Right lobe of liver (tissue), 6 donors: ENCODE measurements around the gene DLD. TPM values are rescaled to one million over a fixed set of nuclear protein-coding genes. Genes with fewer than 3 reads are reported as not detected.

Source experiments
- ATAC-seq, 4 donors: fragments of 200-7000 bp; cut with Tn5 transposase; one replicate each; pipeline ENCODE4 v1.9.1; 2020; ENCODE audit warnings: mild to moderate bottlenecking in 4 of 4, moderate library complexity in 4 of 4
- DNase-seq, 3 donors: peaks; one replicate each; pipeline ENCODE4 v3.0.0-alpha.2; 2020
- H3K27ac ChIP-seq, 3 donors: fragments of 200-600 bp; one replicate each; pipeline ENCODE4 v1.8.0; 2022
- H3K27me3 ChIP-seq, 2 donors: fragments of 200-600 bp; one replicate each; pipeline ENCODE4 v1.8.0; 2022
- H3K36me3 ChIP-seq, 4 donors: fragments of 200-600 bp; sonication (generic) in 1 of 4; one replicate each; pipeline versions ENCODE4 v1.5.1 to v1.8.0; 2017 to 2022; ENCODE audit warnings: control low read depth in 1 of 4
- H3K4me1 ChIP-seq, 4 donors: fragments of 200-600 bp; sonication (generic) in 1 of 4; one replicate each; pipeline versions ENCODE4 v1.5.1 to v1.8.0; 2017 to 2022; ENCODE audit warnings: control low read depth in 1 of 4
- H3K4me3 ChIP-seq, 3 donors: fragments of 200-600 bp; one replicate each; pipeline ENCODE4 v1.8.0; 2022
- H3K9me3 ChIP-seq, 4 donors: fragments of 200-600 bp; sonication (generic) in 1 of 4; one replicate each; pipeline versions ENCODE4 v1.5.1 to v1.8.0; 2017 to 2022; ENCODE audit warnings: control low read depth in 1 of 4
- CTCF ChIP-seq, 4 donors: fragments of 200-600 bp in 3 of 4; fragments of 450-650 bp in 1 of 4; IDR thresholded peaks; one replicate each; pipeline versions ENCODE4 v1.5.1 to v1.8.0; 2016 to 2022; ENCODE audit warnings: antibody characterized with exemption in 4 of 4, mild to moderate bottlenecking in 2 of 4
- POLR2A ChIP-seq: fragments of 450-650 bp; IDR thresholded peaks from one replicate; pipeline ENCODE4 v1.6.1; 2017; ENCODE audit warnings: antibody characterized with exemption, mild to moderate bottlenecking
- WGBS: methylation state at CpG from one replicate; pipeline ENCODE4 v1.1.6; 2018; ENCODE audit warnings: low coverage, low lambda C conversion rate; ENCODE audit not compliant: insufficient coverage; ENCODE audit errors: missing lambda C conversion rate; 5-methylcytosine and 5-hydroxymethylcytosine counted together
- intact Hi-C, 2 donors: fragments of 100-400 bp; cut with DNase I; formaldehyde crosslinking; loops; one replicate each; pipeline versions ENCODE4 v1.11.2 to v1.14.1; 2022
- long read RNA-seq: library from polyadenylated mRNA; unstranded; transcript quantifications from one replicate; pipeline ENCODE4 v2.0.0, GENCODE V29; 2019
- total RNA-seq, 6 experiments: library from RNA; depleted of rRNA in 2 of 6; stranded (reverse); fragments of >200 nt in 2 of 6; fragmentation: NEBNext Ultra II Directional in 3 of 6; extraction: Animal tissue kit (Norgen Biotek cat#: 25700) in 3 of 6; gene quantifications; one replicate each; pipeline versions ENCODE4 v1.1.0 to v1.2.4, GENCODE V29; 2016 to 2023
- donor health status: DM: no; HTN: yes; CAD: no.
- donor health status: DM: no; HTN: no; CAD: no.
- donor health status: DM: no; HTN: no; CAD: no.
- donor health status: DM: no; HTN: yes; CAD: no.
- donor health status: DM: no; HTN: yes; CAD: no.

The DLD gene
- total RNA-seq, result 10 to 100 TPM; 51.5 to 69.4 (median 61.0) TPM
- long read RNA-seq, transcript DLD-201 (14 exons, 3,755 nt), result major isoform, 23 of 34 reads
- long read RNA-seq, partial matches to known transcripts, result 8 of 34 reads
- long read RNA-seq, other reads (novel, unspliced or antisense), result 3 of 34 reads

GRCh38 chr7:107890962-107891635 is at the start of gene DLD:
Gene DLD (plus strand): TSS chr7:107891183. CDS start chr7:107891251, 68 bp downstream.
- peak within 1 kb of the TSS; percentile 58 to 66 (median 65) for H3K4me3 ChIP-seq
- intact Hi-C loops, result loop anchor here in 1 of 2 donors (5.0 kb wide), 1 partner anchor 256 kb away; no protein-coding TSS in a partner anchor
- DNase-seq (peak; percentile 94 to 97 (median 95)), ATAC-seq (peak; percentile 96 to 99 (median 98))
- H3K27me3 ChIP-seq, result no peaks in the 10 kb centered on the region
- 1% methylated on average over 30 of the region's 55 CpGs for WGBS
- TF ChIP-seq POLR2A (peak; percentile 94), CTCF (IDR thresholded peaks at IDR 0.05) (no peak)
- H3K27ac ChIP-seq, result peak within 1 kb of the TSS; percentile 92 to 95 (median 93)
- H3K4me1 ChIP-seq, result peaks cover 0 to 16% (median 7%) of the 10 kb centered on the region in 4 donors
- H3K36me3 ChIP-seq, result peaks cover 0 to 13% (median 4%) of the 10 kb centered on the region in 4 donors
- H3K9me3 ChIP-seq, result no peaks in the 10 kb centered on the region

GRCh38 chr7:107842213-107842612 is 48.8 kb upstream of the DLD start:
- no peaks in the 10 kb centered on the region for H3K4me1 ChIP-seq
- ATAC-seq (no peak), DNase-seq (no peak)
- intact Hi-C loops, result no loop called here
- no peaks in the 10 kb centered on the region for H3K36me3 ChIP-seq
- no peak overlapping the region for H3K27ac ChIP-seq
- no peaks in the 10 kb centered on the region for H3K27me3 ChIP-seq
- no peak overlapping the region for H3K4me3 ChIP-seq
- no peaks in the 10 kb centered on the region for H3K9me3 ChIP-seq
- WGBS, result 77% methylated on average over 3 of the region's 3 CpGs
- TF ChIP-seq CTCF (IDR thresholded peaks at IDR 0.05), result no peak
- no peak for TF ChIP-seq POLR2A

GRCh38 chr7:107843184-107843583 is 47.8 kb upstream of the DLD start:
- Histone ChIP-seq H3K4me1 (no peaks in the 10 kb centered on the region), H3K9me3 (no peaks in the 10 kb centered on the region), H3K27me3 (no peaks in the 10 kb centered on the region), H3K36me3 (no peaks in the 10 kb centered on the region), H3K4me3 (no peak overlapping the region), H3K27ac (no peak overlapping the region)
- intact Hi-C loops, result no loop called here
- 96% methylated on average over 13 of the region's 16 CpGs for WGBS
- no peak for ATAC-seq
- TF ChIP-seq POLR2A (no peak), CTCF (IDR thresholded peaks at IDR 0.05) (no peak)
- no peak for DNase-seq

- Histone ChIP-seq H3K27ac (no peak overlapping the region), H3K4me1 (no peaks in the 10 kb centered on the region), H3K27me3 (no peaks in the 10 kb centered on the region), H3K4me3 (no peak overlapping the region), H3K9me3 (no peaks in the 10 kb centered on the region), H3K36me3 (no peaks in the 10 kb centered on the region)
- TF ChIP-seq POLR2A (no peak), CTCF (IDR thresholded peaks at IDR 0.05) (no peak)
- DNase-seq (no peak), ATAC-seq (peak in 3 of 4 donors; percentile 14 to 47 (median 30))
- intact Hi-C loops, result no loop called here
These were observed 44.7 kb upstream of the DLD start for GRCh38 chr7:107846324-107846723.
